H7 (cell line): ENCODE results near the gene EDIL3. TPM values are rescaled to one million over a fixed set of nuclear protein-coding genes. Genes with fewer than 3 reads are reported as not detected.

Source experiments
- DNase-seq: peaks from one replicate; pipeline ENCODE4 v3.0.0; 2012
- H3K27me3 ChIP-seq: 2 replicates; pipeline ENCODE4 v1.6.0; 2011; ENCODE audit warnings: mild to moderate bottlenecking, low read length; ENCODE audit not compliant: control insufficient read depth, insufficient read depth
- H3K36me3 ChIP-seq: replicated peaks from 2 replicates; pipeline ENCODE4 v1.5.1; 2011; ENCODE audit warnings: low read length; ENCODE audit not compliant: control insufficient read depth, insufficient read depth
- H3K4me3 ChIP-seq: 2 replicates; pipeline ENCODE4 v1.5.1; 2011; ENCODE audit warnings: low read depth, mild to moderate bottlenecking, control low read depth, low read length, moderate library complexity; ENCODE audit not compliant: insufficient read depth
- total RNA-seq: library from RNA; depleted of rRNA; stranded (reverse); fragments of >200 nt; shearing (Covaris generic); gene quantifications from 2 replicates; pipeline ENCODE4 v1.2.3, GENCODE V29; 2014

EDIL3 gene
- total RNA-seq, 1 experiment from 2014 or later = 46.0 TPM

GRCh38 chr5:84383816-84384603 lies 670 bp downstream of the EDIL3 start:
- Histone ChIP-seq H3K4me3 (peak overlapping the region; percentile 93), H3K36me3 (peaks cover 1% of the 10 kb centered on the region; the same call in 1 of the 2 replicates), H3K27me3 (peaks cover 3% of the 10 kb centered on the region; the same call in 1 of the 2 replicates)
- peak; percentile 68 for DNase-seq

- H3K27me3 ChIP-seq = peaks cover 3% of the 10 kb centered on the region; the same call in 1 of the 2 replicates
- DNase-seq = peak; percentile 19
- H3K36me3 ChIP-seq = peaks cover 1% of the 10 kb centered on the region; the same call in 1 of the 2 replicates
- peak overlapping the region; percentile 93 for H3K4me3 ChIP-seq
These were observed 1.3 kb downstream of the EDIL3 start for GRCh38 chr5:84383296-84383815.

- Histone ChIP-seq H3K27me3 (peaks cover 3% of the 10 kb centered on the region; the same call in 1 of the 2 replicates), H3K36me3 (no peaks in the 10 kb centered on the region), H3K4me3 (peak overlapping the region; percentile 93)
- DNase-seq = peak; percentile 57
These were observed 2.1 kb downstream of the EDIL3 start for GRCh38 chr5:84382363-84383295.

GRCh38 chr5:84381502-84382362 lies 2.9 kb downstream of the EDIL3 start:
- Histone ChIP-seq H3K36me3 (no peaks in the 10 kb centered on the region), H3K4me3 (peak overlapping the region; percentile 93), H3K27me3 (peaks cover 3% of the 10 kb centered on the region; the same call in 1 of the 2 replicates)
- DNase-seq = no peak

GRCh38 chr5:84379749-84380148 lies 4.9 kb downstream of the EDIL3 start:
- H3K36me3 ChIP-seq = no peaks in the 10 kb centered on the region
- no peak overlapping the region for H3K4me3 ChIP-seq
- DNase-seq = no peak
- peaks cover 3% of the 10 kb centered on the region; the same call in 1 of the 2 replicates for H3K27me3 ChIP-seq

- no peaks in the 10 kb centered on the region for H3K36me3 ChIP-seq
- H3K27me3 ChIP-seq = peaks cover 3% of the 10 kb centered on the region; the same call in 1 of the 2 replicates
- no peak for DNase-seq
- H3K4me3 ChIP-seq = no peak overlapping the region
These were observed 5.7 kb downstream of the EDIL3 start for GRCh38 chr5:84378961-84379360.

GRCh38 chr5:84378420-84378819 lies 6.3 kb downstream of the EDIL3 start:
- Histone ChIP-seq H3K27me3 (peaks cover 2% of the 10 kb centered on the region; the same call in 1 of the 2 replicates), H3K36me3 (no peaks in the 10 kb centered on the region), H3K4me3 (no peak overlapping the region)
- DNase-seq = no peak

GRCh38 chr5:84376346-84376745 lies 8.3 kb downstream of the EDIL3 start:
- DNase-seq = no peak
- no peaks in the 10 kb centered on the region for H3K27me3 ChIP-seq
- H3K4me3 ChIP-seq = no peak overlapping the region
- no peaks in the 10 kb centered on the region for H3K36me3 ChIP-seq

- Histone ChIP-seq H3K4me3 (no peak overlapping the region), H3K36me3 (no peaks in the 10 kb centered on the region), H3K27me3 (no peaks in the 10 kb centered on the region)
- DNase-seq = no peak
These were observed 10.1 kb downstream of the EDIL3 start for GRCh38 chr5:84374568-84374967.

GRCh38 chr5:84373506-84373905 lies 11.2 kb downstream of the EDIL3 start:
- no peak overlapping the region for H3K4me3 ChIP-seq
- H3K27me3 ChIP-seq = no peaks in the 10 kb centered on the region
- DNase-seq = no peak
- no peaks in the 10 kb centered on the region for H3K36me3 ChIP-seq

- H3K36me3 ChIP-seq = no peaks in the 10 kb centered on the region
- H3K27me3 ChIP-seq = no peaks in the 10 kb centered on the region
- no peak overlapping the region for H3K4me3 ChIP-seq
- DNase-seq = no peak
These were observed 12.5 kb downstream of the EDIL3 start for GRCh38 chr5:84372066-84372695.

- no peaks in the 10 kb centered on the region for H3K27me3 ChIP-seq
- no peak for DNase-seq
- H3K36me3 ChIP-seq = no peaks in the 10 kb centered on the region
- no peak overlapping the region for H3K4me3 ChIP-seq
These were observed 14.5 kb downstream of the EDIL3 start for GRCh38 chr5:84370176-84370575.

GRCh38 chr5:84364043-84364442 lies 20.6 kb downstream of the EDIL3 start:
- DNase-seq = no peak
- Histone ChIP-seq H3K4me3 (no peak overlapping the region), H3K36me3 (no peaks in the 10 kb centered on the region), H3K27me3 (no peaks in the 10 kb centered on the region)
